Esophagus muscularis mucosa (tissue), 4 donors: ENCODE results near the gene CHST6. TPM values are rescaled to one million over a fixed set of nuclear protein-coding genes. Genes with fewer than 3 reads are reported as not detected.
A peak's percentile ranks its signal among the peaks of the same experiment; 100 is the strongest.
"Not testable (repeated sequence)": the region's sequence is repeated elsewhere in the genome, so short reads cannot be mapped to it uniquely, and the experiment has no call there.

Experiments used
- DNase-seq: peaks from one replicate; pipeline ENCODE4 v3.0.0-alpha.2; 2017; ENCODE audit errors: extremely low spot score
- H3K27ac ChIP-seq, 4 donors: fragments of 200-600 bp; sonication (generic); replicated peaks in 1 of 4; 1 replicate in 3 of 4; 2 replicates in 1 of 4; pipeline ENCODE4 v1.5.1; 2016 to 2019; ENCODE audit warnings: mild to moderate bottlenecking in 1 of 4
- H3K27me3 ChIP-seq, 4 donors: fragments of 200-600 bp; sonication (generic); one replicate each; pipeline versions ENCODE4 v1.5.1 to v1.6.0; 2016 to 2019
- H3K36me3 ChIP-seq, 4 donors: fragments of 200-600 bp; sonication (generic); one replicate each; pipeline ENCODE4 v1.5.1; 2016 to 2019
- H3K4me1 ChIP-seq, 4 donors: fragments of 200-600 bp; sonication (generic); one replicate each; pipeline ENCODE4 v1.5.1; 2016 to 2019
- H3K4me3 ChIP-seq, 4 donors: fragments of 200-600 bp; sonication (generic); 1 replicate in 2 of 4; 2 replicates in 2 of 4; pipeline ENCODE4 v1.5.1; 2016 to 2019; ENCODE audit warnings: mild to moderate bottlenecking in 4 of 4, moderate library complexity in 1 of 4
- H3K9me3 ChIP-seq, 4 donors: fragments of 200-600 bp; sonication (generic); 1 replicate in 3 of 4; 2 replicates in 1 of 4; pipeline ENCODE4 v1.5.1; 2016 to 2019
- EP300 ChIP-seq: sonication (generic); formaldehyde crosslinking; IDR thresholded peaks from one replicate; pipeline ENCODE4 v1.6.1; 2017; ENCODE audit warnings: antibody characterized with exemption
- POLR2A ChIP-seq: fragments of 450-650 bp; IDR thresholded peaks from one replicate; pipeline ENCODE4 v1.6.1; 2017; ENCODE audit warnings: antibody characterized with exemption, moderate library complexity, mild to moderate bottlenecking, low read depth
- POLR2AphosphoS5 ChIP-seq, 2 donors: sonication (generic); formaldehyde crosslinking; IDR thresholded peaks; one replicate each; pipeline ENCODE4 v1.6.1; 2017; ENCODE audit warnings: antibody characterized with exemption in 2 of 2
- WGBS: methylation state at CpG from one replicate; pipeline ENCODE4 v1.1.5; 2018; 5-methylcytosine and 5-hydroxymethylcytosine counted together
- intact Hi-C: fragments of 100-400 bp; cut with DNase I; formaldehyde crosslinking; loops from one replicate; pipeline ENCODE4 v1.15.1; 2023
- total RNA-seq, 4 donors: library from RNA; depleted of rRNA; stranded (reverse); fragments of >200 nt; gene quantifications; one replicate each; pipeline versions ENCODE4 v1.1.0 to v1.2.1, GENCODE V29; 2016
- TF ChIP-seq, protein P1 (sequence below), 3 experiments: fragments of 200-600 bp in 2 of 3; fragments of 450-650 bp in 1 of 3; sonication (generic) in 2 of 3; IDR thresholded peaks; one replicate each; pipeline ENCODE4 v1.5.1; 2017 to 2019; ENCODE audit warnings: antibody characterized with exemption in 3 of 3, mild to moderate bottlenecking in 2 of 3, moderate library complexity in 1 of 3

CHST6 gene
- total RNA-seq, 4 donors from 2014 or later, result 0.33 to 2.4 (median 0.90) TPM

GRCh38 chr16:75503801-75504200 is 8.6 kb upstream of the CHST6 start:
- H3K36me3 ChIP-seq, result no peaks in the 10 kb centered on the region
- H3K27ac ChIP-seq, result no peak overlapping the region
- intact Hi-C loops, result no loop called here
- H3K9me3 ChIP-seq, result no peaks in the 10 kb centered on the region
- WGBS, result 100% methylated on average over 1 of the region's 1 CpG
- no peak overlapping the region for H3K4me3 ChIP-seq
- H3K4me1 ChIP-seq, result peaks cover 3 to 34% (median 22%) of the 10 kb centered on the region in 4 donors
- TF ChIP-seq POLR2A (no peak), POLR2AphosphoS5 (IDR thresholded peaks at IDR 0.05) (no peak), EP300 (no peak)
- TF ChIP-seq, protein P1, sequence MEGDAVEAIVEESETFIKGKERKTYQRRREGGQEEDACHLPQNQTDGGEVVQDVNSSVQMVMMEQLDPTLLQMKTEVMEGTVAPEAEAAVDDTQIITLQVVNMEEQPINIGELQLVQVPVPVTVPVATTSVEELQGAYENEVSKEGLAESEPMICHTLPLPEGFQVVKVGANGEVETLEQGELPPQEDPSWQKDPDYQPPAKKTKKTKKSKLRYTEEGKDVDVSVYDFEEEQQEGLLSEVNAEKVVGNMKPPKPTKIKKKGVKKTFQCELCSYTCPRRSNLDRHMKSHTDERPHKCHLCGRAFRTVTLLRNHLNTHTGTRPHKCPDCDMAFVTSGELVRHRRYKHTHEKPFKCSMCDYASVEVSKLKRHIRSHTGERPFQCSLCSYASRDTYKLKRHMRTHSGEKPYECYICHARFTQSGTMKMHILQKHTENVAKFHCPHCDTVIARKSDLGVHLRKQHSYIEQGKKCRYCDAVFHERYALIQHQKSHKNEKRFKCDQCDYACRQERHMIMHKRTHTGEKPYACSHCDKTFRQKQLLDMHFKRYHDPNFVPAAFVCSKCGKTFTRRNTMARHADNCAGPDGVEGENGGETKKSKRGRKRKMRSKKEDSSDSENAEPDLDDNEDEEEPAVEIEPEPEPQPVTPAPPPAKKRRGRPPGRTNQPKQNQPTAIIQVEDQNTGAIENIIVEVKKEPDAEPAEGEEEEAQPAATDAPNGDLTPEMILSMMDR (IDR thresholded peaks at IDR 0.05), result no peak
- H3K27me3 ChIP-seq, result no peaks in the 10 kb centered on the region
- DNase-seq, result no peak

DNA sequence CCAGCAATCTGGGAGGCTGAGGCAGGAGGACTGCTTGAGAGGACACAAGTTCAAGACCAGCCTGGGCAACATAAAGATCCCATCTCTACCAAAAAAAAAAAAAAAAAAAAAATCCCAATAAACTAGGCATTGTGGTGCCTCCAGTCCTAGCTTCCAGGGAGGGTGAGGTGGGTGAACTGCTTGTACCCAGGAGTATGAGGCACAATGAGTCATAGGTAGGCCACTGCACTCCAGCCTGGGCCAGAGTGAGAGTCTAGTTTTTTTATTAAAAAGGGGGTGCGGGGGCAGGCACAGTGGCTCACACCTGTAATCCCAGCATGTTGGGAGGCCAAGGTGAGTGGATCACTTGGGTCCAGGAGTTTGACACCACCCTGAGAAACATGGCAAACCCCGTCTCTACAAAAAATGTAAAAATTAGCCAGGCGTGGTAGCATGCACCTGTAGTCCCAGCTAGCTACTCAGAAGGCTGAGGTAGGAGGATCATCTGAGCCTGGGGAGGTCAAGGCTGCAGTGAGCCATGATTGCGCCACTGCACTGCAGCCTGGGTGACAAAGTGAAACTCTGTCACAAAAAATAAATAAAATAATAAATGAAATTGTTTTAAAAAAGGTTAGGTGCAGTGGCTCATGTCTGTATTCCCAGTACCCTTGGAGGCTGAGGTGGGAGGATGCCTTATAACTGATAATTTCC is 7.8 kb upstream of the CHST6 start:
- Histone ChIP-seq H3K27me3 (no peaks in the 10 kb centered on the region), H3K4me3 (no peak overlapping the region), H3K36me3 (no peaks in the 10 kb centered on the region), H3K9me3 (no peaks in the 10 kb centered on the region), H3K27ac (no peak overlapping the region), H3K4me1 (peaks cover 7 to 41% (median 28%) of the 10 kb centered on the region in 4 donors)
- intact Hi-C loops, result no loop called here
- no peak for TF ChIP-seq POLR2AphosphoS5 (IDR thresholded peaks at IDR 0.05)
- DNase-seq, result no peak
- 94% methylated on average over 4 of the region's 4 CpGs for WGBS

GRCh38 chr16:75501820-75502219 is 6.6 kb upstream of the CHST6 start:
- intact Hi-C loops, H3K27me3 ChIP-seq, DNase-seq, H3K4me3 ChIP-seq, H3K9me3 ChIP-seq, H3K36me3 ChIP-seq: not testable (repeated sequence)
- H3K4me1 ChIP-seq, result peaks cover 7 to 42% (median 29%) of the 10 kb centered on the region in 4 donors
- WGBS, result 33% methylated on average over 6 of the region's 6 CpGs
- TF ChIP-seq POLR2AphosphoS5 (IDR thresholded peaks at IDR 0.05), result peak; percentile 39 to 69
- peak overlapping the region; percentile 54 to 63 (median 57) for H3K27ac ChIP-seq

- TF ChIP-seq, protein P1 (IDR thresholded peaks at IDR 0.05), result no peak
- TF ChIP-seq POLR2AphosphoS5 (IDR thresholded peaks at IDR 0.05) (no peak), EP300 (no peak), POLR2A (no peak)
- peak overlapping the region; percentile 54 to 63 (median 57) for H3K27ac ChIP-seq
- H3K9me3 ChIP-seq, result no peaks in the 10 kb centered on the region
- no peaks in the 10 kb centered on the region for H3K27me3 ChIP-seq
- H3K36me3 ChIP-seq, result no peaks in the 10 kb centered on the region
- DNase-seq, result no peak
- intact Hi-C loops, result no loop called here
- no peak overlapping the region for H3K4me3 ChIP-seq
- WGBS, result 87% methylated on average over 5 of the region's 5 CpGs
- peaks cover 7 to 42% (median 29%) of the 10 kb centered on the region in 4 donors for H3K4me1 ChIP-seq
Measured at GRCh38 chr16:75501359-75501758, 6.1 kb upstream of the CHST6 start.

GRCh38 chr16:75498605-75499322 is 3.5 kb upstream of the CHST6 start:
- peak overlapping the region; percentile 40 to 63 (median 48) for H3K27ac ChIP-seq

DNA sequence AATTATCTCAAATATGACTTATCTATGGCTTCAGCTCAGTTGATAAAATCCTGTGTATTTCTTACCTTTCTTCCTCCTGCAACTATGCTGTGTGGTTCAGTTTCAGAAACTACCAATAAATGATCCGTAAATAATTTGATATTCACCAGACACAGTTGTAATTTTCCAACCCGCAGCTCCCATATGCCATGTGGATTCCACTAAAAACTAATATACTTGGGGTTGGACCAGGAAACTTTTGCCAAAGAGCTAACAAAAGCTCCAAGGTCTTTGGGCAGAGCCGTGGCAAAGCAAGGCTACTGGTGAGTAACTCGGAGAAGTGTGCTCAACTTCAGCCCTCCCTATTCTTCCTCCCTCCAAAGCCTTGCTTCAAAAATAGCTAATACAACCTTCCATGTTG is 2.3 kb upstream of the CHST6 start:
- peak overlapping the region in 1 of 4 donors; percentile 41 for H3K27ac ChIP-seq

More at GRCh38 chr16:75498605-75499322, 3.5 kb upstream of the CHST6 start:
- H3K27me3 ChIP-seq, H3K9me3 ChIP-seq, intact Hi-C loops, H3K36me3 ChIP-seq, DNase-seq, H3K4me3 ChIP-seq: not testable (repeated sequence)
- peaks cover 20 to 56% (median 44%) of the 10 kb centered on the region in 4 donors for H3K4me1 ChIP-seq
- 8% methylated on average over 2 of the region's 13 CpGs for WGBS

More for the DNA sequence above, 2.3 kb upstream of the CHST6 start:
- DNase-seq, result no peak
- intact Hi-C loops, result no loop called here
- Histone ChIP-seq H3K27me3 (peaks cover 0 to 7% (median 0%) of the 10 kb centered on the region in 4 donors), H3K9me3 (no peaks in the 10 kb centered on the region), H3K4me3 (no peak overlapping the region), H3K4me1 (peaks cover 20 to 51% (median 44%) of the 10 kb centered on the region in 4 donors), H3K36me3 (no peaks in the 10 kb centered on the region)
- no peak for TF ChIP-seq EP300
- no peak for TF ChIP-seq POLR2AphosphoS5 (IDR thresholded peaks at IDR 0.05)
- TF ChIP-seq POLR2A, result no peak
- TF ChIP-seq, protein P1 (IDR thresholded peaks at IDR 0.05), result no peak
- WGBS, result 64% methylated on average over 4 of the region's 4 CpGs
